ENCODE measurements around the gene ARL13B. TPM values are rescaled to one million over a fixed set of nuclear protein-coding genes. Genes with fewer than 3 reads are reported as not detected.

Gene ARL13B
- polyA plus RNA-seq, 1 of the 3 experiments (the other 2 are of a cell fraction), result 4.9 TPM

GRCh38 chr3:94046533-94046932 lies 66.6 kb downstream of the ARL13B start:
- no peaks in the 10 kb centered on the region for H4K20me1 ChIP-seq (ENCODE audit: insufficient read depth)
- H3K79me2 ChIP-seq (ENCODE audit: insufficient read depth), result no peaks in the 10 kb centered on the region
- ChIA-PET CTCF (no interaction called here), POLR2A (no interaction called here)
- no peak for DNase-seq
- H3K4me1 ChIP-seq (ENCODE audit: control insufficient read depth in 1 of 2, insufficient read depth in 2 of 2, low read depth in 1 of 2, low read length in 1 of 2), result no peaks in the 10 kb centered on the region; a peak in 1 of 4 replicates
- TF ChIP-seq JUND (IDR thresholded peaks at IDR 0.05) (no peak), EP300 (IDR thresholded peaks at IDR 0.05; ENCODE audit: borderline replicate concordance in 1 of 2, low read depth in 1 of 2, low read length in 1 of 2) (no peak), USF1 (IDR thresholded peaks at IDR 0.05; ENCODE audit: borderline replicate concordance, low read depth) (no peak), MAX (IDR thresholded peaks at IDR 0.05; ENCODE audit: low read depth) (no peak), RFX5 (IDR thresholded peaks at IDR 0.05; ENCODE audit: low read length) (no peak), CHD2 (IDR thresholded peaks at IDR 0.05; ENCODE audit: low read length, partially characterized antibody) (no peak), MXI1 (IDR thresholded peaks at IDR 0.05; ENCODE audit: low read depth, low read length) (no peak), ELF1 (IDR thresholded peaks at IDR 0.05) (no peak), FOSL2 (IDR thresholded peaks at IDR 0.05; ENCODE audit: borderline replicate concordance, low read depth) (no peak), FOXM1 (IDR thresholded peaks at IDR 0.05; ENCODE audit: low read depth) (no peak), MEF2A (IDR thresholded peaks at IDR 0.05; ENCODE audit: borderline replicate concordance, low read depth) (no peak)
- H3K27me3 ChIP-seq (ENCODE audit: insufficient read depth), result no peaks in the 10 kb centered on the region
- H3F3A ChIP-seq (replicated peaks; ENCODE audit: insufficient read depth), result peaks cover 14% of the 10 kb centered on the region
- H3K36me3 ChIP-seq (replicated peaks in 1 of 2; ENCODE audit: control insufficient read depth in 1 of 2, insufficient read depth in 2 of 2, low read length in 1 of 2), result peaks cover 7 to 17% of the 10 kb centered on the region in 2 experiments
- over 99% methylated on average over 2 of the region's 2 CpGs for WGBS (ENCODE audit: low lambda C conversion rate)
- H2AFZ ChIP-seq (ENCODE audit: low read depth), result no peak overlapping the region
- no peak overlapping the region for H3K27ac ChIP-seq (ENCODE audit: low read depth in 2 of 2, low read length in 1 of 2)
- no peak overlapping the region for H3K9ac ChIP-seq
- H3K4me2 ChIP-seq, result no peak overlapping the region
- H3K9me2 ChIP-seq, result no peaks in the 10 kb centered on the region; the same call in 1 of the 2 replicates
- no peak overlapping the region for H3K4me3 ChIP-seq (ENCODE audit: low read depth in 2 of 2, low read length in 1 of 2)
- H3K9me3 ChIP-seq, result no peaks in the 10 kb centered on the region

GRCh38 chr3:94049267-94049666 lies 69.3 kb downstream of the ARL13B start:
- POLR2A ChIA-PET, result no interaction called here

More at GRCh38 chr3:94049267-94049666, 69.3 kb downstream of the ARL13B start:
- Histone ChIP-seq H4K20me1 (ENCODE audit: insufficient read depth) (no peaks in the 10 kb centered on the region), H3F3A (replicated peaks; ENCODE audit: insufficient read depth) (peaks cover 4% of the 10 kb centered on the region), H3K27me3 (ENCODE audit: insufficient read depth) (no peaks in the 10 kb centered on the region), H3K4me2 (no peak overlapping the region), H3K79me2 (ENCODE audit: insufficient read depth) (no peaks in the 10 kb centered on the region), H3K9me3 (no peaks in the 10 kb centered on the region), H3K36me3 (replicated peaks in 1 of 2; ENCODE audit: control insufficient read depth in 1 of 2, insufficient read depth in 2 of 2, low read length in 1 of 2) (peaks cover 17 to 26% of the 10 kb centered on the region in 2 experiments), H3K27ac (ENCODE audit: low read depth in 2 of 2, low read length in 1 of 2) (no peak overlapping the region), H3K9me2 (no peaks in the 10 kb centered on the region; the same call in 1 of the 2 replicates), H3K4me1 (ENCODE audit: control insufficient read depth in 1 of 2, insufficient read depth in 2 of 2, low read depth in 1 of 2, low read length in 1 of 2) (no peaks in the 10 kb centered on the region; a peak in 1 of 4 replicates), H3K9ac (no peak overlapping the region), H2AFZ (ENCODE audit: low read depth) (no peak overlapping the region), H3K4me3 (ENCODE audit: low read depth in 2 of 2, low read length in 1 of 2) (no peak overlapping the region)
- WGBS (ENCODE audit: low lambda C conversion rate), result 98% methylated on average over 2 of the region's 2 CpGs
- TF ChIP-seq GABPA (IDR thresholded peaks at IDR 0.05; ENCODE audit: low read depth), result no peak
- no peak for TF ChIP-seq FOXM1 (IDR thresholded peaks at IDR 0.05; ENCODE audit: low read depth)
- TF ChIP-seq MAX (IDR thresholded peaks at IDR 0.05; ENCODE audit: low read depth), result no peak
- no peak for TF ChIP-seq GATA2 (CRISPR knock-in tag; IDR thresholded peaks at IDR 0.05)
- no peak for TF ChIP-seq FOXJ3 (CRISPR knock-in tag; IDR thresholded peaks at IDR 0.05)
- no peak for TF ChIP-seq FOSL2 (IDR thresholded peaks at IDR 0.05; ENCODE audit: borderline replicate concordance, low read depth)
- TF ChIP-seq PBX3 (IDR thresholded peaks at IDR 0.05), result no peak
- no peak for TF ChIP-seq EZH2phosphoT487 (IDR thresholded peaks at IDR 0.05; ENCODE audit: borderline replicate concordance, low read depth)
- no peak for DNase-seq
- CTCF ChIA-PET, result interaction anchor here (0.6 to 2.1 kb wide), 2 partner anchors 12 to 131 kb away, joined by 3 to 9 read pairs; no protein-coding TSS in a partner anchor

Measured in SK-N-SH (cell line).